ENCODE measurements around the gene NAPEPLD. TPM values are rescaled to one million over a fixed set of nuclear protein-coding genes. Genes with fewer than 3 reads are reported as not detected.

NAPEPLD gene
- total and polyA plus RNA-seq, 2 donors (not counting 1 experiment from before 2014, with no cell fraction given), result 5.7 to 9.2 TPM

GRCh38 chr7:103132995-103133688, 15.8 kb downstream of the NAPEPLD start:
- Histone ChIP-seq H3K4me2 (ENCODE audit: extremely low read depth, insufficient read depth, low read length) (no peak overlapping the region), H3K9me3 (ENCODE audit: control insufficient read depth, insufficient read depth, low read depth, low read length) (no peaks in the 10 kb centered on the region), H3K79me2 (ENCODE audit: control insufficient read depth, insufficient read depth, low read length) (no peaks in the 10 kb centered on the region), H3K27ac (ENCODE audit: insufficient read depth, low read length) (no peak overlapping the region), H3K36me3 (ENCODE audit: control insufficient read depth, insufficient read depth, low read length) (no peaks in the 10 kb centered on the region), H3K4me3 (replicated peaks in 1 of 4; ENCODE audit: control extremely low read depth in 1 of 4, insufficient read depth in 1 of 4, low read depth in 3 of 4, low read length in 4 of 4) (no peak overlapping the region), H3K9ac (ENCODE audit: insufficient read depth, low read length) (no peak overlapping the region), H2AFZ (ENCODE audit: low read length) (no peak overlapping the region), H3K4me1 (ENCODE audit: control insufficient read depth, extremely low read depth, insufficient read depth, low read length) (no peaks in the 10 kb centered on the region), H3K27me3 (ENCODE audit: control insufficient read depth, insufficient read depth, low read length) (no peaks in the 10 kb centered on the region), H4K20me1 (ENCODE audit: control insufficient read depth, extremely low read depth, insufficient read depth, low read length) (no peaks in the 10 kb centered on the region)
- DNase-seq (ENCODE audit: low read depth in 2 of 2), result no peak
- TF ChIP-seq CTCF (conservative IDR thresholded peaks at IDR 0.05 in 1 of 2, IDR thresholded peaks at IDR 0.05 in 1 of 2; ENCODE audit: low read depth in 1 of 2, low read length in 2 of 2) (no peak), EZH2 (IDR thresholded peaks at IDR 0.05; ENCODE audit: low read length, missing control alignments) (no peak)

GRCh38 chr7:103130901-103131624, 17.8 kb downstream of the NAPEPLD start:
- H3K9ac ChIP-seq (ENCODE audit: insufficient read depth, low read length), result no peak overlapping the region
- no peak for DNase-seq (ENCODE audit: low read depth in 2 of 2)
- no peak overlapping the region for H3K4me3 ChIP-seq (replicated peaks in 1 of 4; ENCODE audit: control extremely low read depth in 1 of 4, insufficient read depth in 1 of 4, low read depth in 3 of 4, low read length in 4 of 4)
- no peaks in the 10 kb centered on the region for H4K20me1 ChIP-seq (ENCODE audit: control insufficient read depth, extremely low read depth, insufficient read depth, low read length)
- no peaks in the 10 kb centered on the region for H3K36me3 ChIP-seq (ENCODE audit: control insufficient read depth, insufficient read depth, low read length)
- H3K4me1 ChIP-seq (ENCODE audit: control insufficient read depth, extremely low read depth, insufficient read depth, low read length), result no peaks in the 10 kb centered on the region
- no peaks in the 10 kb centered on the region for H3K27me3 ChIP-seq (ENCODE audit: control insufficient read depth, insufficient read depth, low read length)
- no peaks in the 10 kb centered on the region for H3K79me2 ChIP-seq (ENCODE audit: control insufficient read depth, insufficient read depth, low read length)
- no peak overlapping the region for H3K4me2 ChIP-seq (ENCODE audit: extremely low read depth, insufficient read depth, low read length)
- no peak overlapping the region for H3K27ac ChIP-seq (ENCODE audit: insufficient read depth, low read length)
- no peaks in the 10 kb centered on the region for H3K9me3 ChIP-seq (ENCODE audit: control insufficient read depth, insufficient read depth, low read depth, low read length)
- TF ChIP-seq EZH2 (IDR thresholded peaks at IDR 0.05; ENCODE audit: low read length, missing control alignments) (no peak), CTCF (conservative IDR thresholded peaks at IDR 0.05 in 1 of 2, IDR thresholded peaks at IDR 0.05 in 1 of 2; ENCODE audit: low read depth in 1 of 2, low read length in 2 of 2) (no peak)
- no peak overlapping the region for H2AFZ ChIP-seq (ENCODE audit: low read length)

- Histone ChIP-seq H3K27ac (ENCODE audit: insufficient read depth, low read length) (no peak overlapping the region), H3K79me2 (ENCODE audit: control insufficient read depth, insufficient read depth, low read length) (no peaks in the 10 kb centered on the region), H2AFZ (ENCODE audit: low read length) (no peak overlapping the region), H3K4me1 (ENCODE audit: control insufficient read depth, extremely low read depth, insufficient read depth, low read length) (no peaks in the 10 kb centered on the region), H3K9ac (ENCODE audit: insufficient read depth, low read length) (no peak overlapping the region), H3K27me3 (ENCODE audit: control insufficient read depth, insufficient read depth, low read length) (no peaks in the 10 kb centered on the region), H3K9me3 (ENCODE audit: control insufficient read depth, insufficient read depth, low read depth, low read length) (no peaks in the 10 kb centered on the region), H3K4me3 (replicated peaks in 1 of 4; ENCODE audit: control extremely low read depth in 1 of 4, insufficient read depth in 1 of 4, low read depth in 3 of 4, low read length in 4 of 4) (no peak overlapping the region), H4K20me1 (ENCODE audit: control insufficient read depth, extremely low read depth, insufficient read depth, low read length) (no peaks in the 10 kb centered on the region), H3K36me3 (ENCODE audit: control insufficient read depth, insufficient read depth, low read length) (no peaks in the 10 kb centered on the region), H3K4me2 (ENCODE audit: extremely low read depth, insufficient read depth, low read length) (no peak overlapping the region)
- no peak for TF ChIP-seq EZH2 (IDR thresholded peaks at IDR 0.05; ENCODE audit: low read length, missing control alignments)
- no peak for DNase-seq (ENCODE audit: low read depth in 2 of 2)
Measured at GRCh38 chr7:103129702-103130549, 19.0 kb downstream of the NAPEPLD start.
